NCI-H748 treated with DMSO at 0.1 percent for 48 hours (cell line): Measurements from ENCODE around the gene SLC7A8.

Source experiments
- DNase-seq: peaks from one replicate; lab custom pipeline; 2025; lab: John Stamatoyannopoulos, UW

The SLC7A8 gene

GRCh38 chr14:23158779-23159178, 24.7 kb downstream of the SLC7A8 start:
- DNase-seq = no peak

- no peak for DNase-seq
Measured at GRCh38 chr14:23154964-23155587, 28.4 kb downstream of the SLC7A8 start.

GRCh38 chr14:23153851-23154796, 29.3 kb downstream of the SLC7A8 start:
- no peak for DNase-seq

- no peak for DNase-seq
Measured at GRCh38 chr14:23151342-23151741, 32.1 kb downstream of the SLC7A8 start.

- no peak for DNase-seq
Measured at GRCh38 chr14:23149745-23150144, 33.7 kb downstream of the SLC7A8 start.

- DNase-seq = no peak
Measured at GRCh38 chr14:23148591-23149249, 34.7 kb downstream of the SLC7A8 start.

- no peak for DNase-seq
Measured at GRCh38 chr14:23147676-23148075, 35.8 kb downstream of the SLC7A8 start.

GRCh38 chr14:23146980-23147379, 36.5 kb downstream of the SLC7A8 start:
- DNase-seq = no peak

- no peak for DNase-seq
Measured at GRCh38 chr14:23146351-23146910, 37.0 kb downstream of the SLC7A8 start.

GRCh38 chr14:23145794-23146350, 37.6 kb downstream of the SLC7A8 start:
- DNase-seq = no peak

- no peak for DNase-seq
Measured at GRCh38 chr14:23143911-23144310, 39.5 kb downstream of the SLC7A8 start.

- DNase-seq = no peak
Measured at GRCh38 chr14:23142826-23143225, 40.6 kb downstream of the SLC7A8 start.

GRCh38 chr14:23141706-23142444, 41.6 kb downstream of the SLC7A8 start:
- DNase-seq = no peak

GRCh38 chr14:23140371-23140770, 43.1 kb downstream of the SLC7A8 start:
- no peak for DNase-seq

GRCh38 chr14:23139874-23140273, 43.6 kb downstream of the SLC7A8 start:
- DNase-seq = no peak

GRCh38 chr14:23137813-23138535, 45.5 kb downstream of the SLC7A8 start:
- no peak for DNase-seq

- no peak for DNase-seq
Measured at GRCh38 chr14:23137192-23137812, 46.2 kb downstream of the SLC7A8 start.

- DNase-seq = no peak
Measured at GRCh38 chr14:23136566-23137133, 46.8 kb downstream of the SLC7A8 start.

- DNase-seq = no peak
Measured at GRCh38 chr14:23132970-23133369, 50.5 kb downstream of the SLC7A8 start.

GRCh38 chr14:23131482-23131881, 52.0 kb downstream of the SLC7A8 start:
- DNase-seq = no peak
